Measurements from ENCODE around the gene ATP11B. TPM values are rescaled to one million over a fixed set of nuclear protein-coding genes. Genes with fewer than 3 reads are reported as not detected.

Gene ATP11B
- total and polyA plus RNA-seq, 2 of the 8 experiments (the other 6 are each of a cell fraction or from before 2014, with no cell fraction given) = 5.1 to 26.5 TPM

- Histone ChIP-seq H3K14ac (ENCODE audit: insufficient read length) (no peak overlapping the region), H3K9me3 (ENCODE audit: insufficient read depth in 2 of 2, low read depth in 1 of 2, low read length in 1 of 2) (no peaks in the 10 kb centered on the region), H2AFZ (ENCODE audit: low read length) (no peak overlapping the region), H4K8ac (ENCODE audit: extremely low read depth, insufficient read depth, low read length) (no peak overlapping the region), H3K9ac (replicated peaks in 1 of 4; ENCODE audit: extremely low read depth in 1 of 4, low read depth in 3 of 4, low read length in 3 of 4) (no peak overlapping the region), H4K20me1 (replicated peaks in 1 of 2; ENCODE audit: control insufficient read depth in 1 of 2, insufficient read depth in 2 of 2, low read length in 2 of 2) (no peaks in the 10 kb centered on the region), H2AK5ac (ENCODE audit: low read depth, low read length) (no peak overlapping the region), H3K23me2 (ENCODE audit: low read depth, low read length) (no peaks in the 10 kb centered on the region), H2BK15ac (ENCODE audit: low read length) (no peak overlapping the region), H3K56ac (replicated peaks; ENCODE audit: insufficient read length, low read depth, low read length) (no peak overlapping the region), H3K4me2 (ENCODE audit: insufficient read depth in 1 of 2, low read depth in 2 of 2, low read length in 2 of 2) (no peak overlapping the region), H2BK20ac (ENCODE audit: low read length) (no peak overlapping the region), H3K18ac (ENCODE audit: extremely low read depth, low read length) (no peak overlapping the region), H3K79me1 (ENCODE audit: low read depth, low read length) (no peaks in the 10 kb centered on the region), H3K23ac (ENCODE audit: insufficient read length) (no peak overlapping the region), H4K5ac (ENCODE audit: insufficient read length, low read depth, low read length) (no peak overlapping the region), H3K27ac (ENCODE audit: low read depth, low read length) (no peak overlapping the region), H3K36me3 (ENCODE audit: control insufficient read depth in 2 of 4, insufficient read depth in 4 of 4, low read length in 3 of 4) (no peaks in the 10 kb centered on the region), H3K4ac (replicated peaks; ENCODE audit: insufficient read length, low read depth, low read length) (no peak overlapping the region), H3K27me3 (replicated peaks in 1 of 4; ENCODE audit: control insufficient read depth in 3 of 4, extremely low read depth in 1 of 4, insufficient read depth in 3 of 4, low read length in 3 of 4) (no peaks in the 10 kb centered on the region), H2BK5ac (ENCODE audit: low read depth, low read length) (no peak overlapping the region), H3K4me3 (ENCODE audit: extremely low read depth in 1 of 4, insufficient read depth in 2 of 4, low read depth in 3 of 4, low read length in 4 of 4) (no peak overlapping the region), H2BK12ac (ENCODE audit: low read depth, low read length) (no peak overlapping the region), H3K79me2 (ENCODE audit: control insufficient read depth in 1 of 2, insufficient read depth in 2 of 2, low read length in 2 of 2) (no peaks in the 10 kb centered on the region), H2BK120ac (replicated peaks; ENCODE audit: low read depth, low read length) (no peak overlapping the region), H4K91ac (replicated peaks; ENCODE audit: insufficient read length, low read length) (no peak overlapping the region), H3K4me1 (replicated peaks in 1 of 4; ENCODE audit: control insufficient read depth in 3 of 4, insufficient read depth in 4 of 4, low read length in 3 of 4) (no peaks in the 10 kb centered on the region)
- FAIRE-seq = no peak
- no peak for DNase-seq (ENCODE audit: low read depth in 1 of 2, low spot score in 2 of 2)
- POLR2A ChIA-PET (ENCODE audit: partially characterized antibody) = no interaction called here
- CTCF ChIA-PET (ENCODE audit: partially characterized antibody) = no interaction called here
- TF ChIP-seq RNF2 (IDR thresholded peaks at IDR 0.05; ENCODE audit: borderline replicate concordance, low read depth, low read length, missing control alignments, poor library complexity, severe bottlenecking) (no peak), TBP (IDR thresholded peaks at IDR 0.05; ENCODE audit: low read depth, low read length) (no peak), EZH2 (IDR thresholded peaks at IDR 0.05; ENCODE audit: low read depth, low read length, severe bottlenecking) (no peak), GABPA (IDR thresholded peaks at IDR 0.05; ENCODE audit: borderline replicate concordance, insufficient read depth, low read length) (no peak), TAF1 (IDR thresholded peaks at IDR 0.05; ENCODE audit: low read depth, low read length) (no peak), HDAC2 (IDR thresholded peaks at IDR 0.05; ENCODE audit: borderline replicate concordance in 1 of 2, low read depth in 2 of 2, low read length in 2 of 2) (no peak), RAD21 (IDR thresholded peaks at IDR 0.05 in 1 of 2, conservative IDR thresholded peaks at IDR 0.05 in 1 of 2; ENCODE audit: low read depth in 2 of 2, low read length in 2 of 2) (no peak), CBX8 (IDR thresholded peaks at IDR 0.05; ENCODE audit: borderline replicate concordance, low read depth, low read length) (no peak), PHF8 (conservative IDR thresholded peaks at IDR 0.05; ENCODE audit: low read depth, low read length) (no peak), SP1 (IDR thresholded peaks at IDR 0.05; ENCODE audit: low read depth, low read length) (no peak), HDAC6 (IDR thresholded peaks at IDR 0.05; ENCODE audit: low read depth, low read length) (no peak), SIRT6 (IDR thresholded peaks at IDR 0.05; ENCODE audit: low read length) (no peak), EP300 (IDR thresholded peaks at IDR 0.05; ENCODE audit: borderline replicate concordance in 1 of 2, low read depth in 2 of 2, low read length in 2 of 2) (no peak), YY1 (IDR thresholded peaks at IDR 0.05; ENCODE audit: low read depth, low read length) (no peak), CREB1 (IDR thresholded peaks at IDR 0.05) (no peak), TCF12 (IDR thresholded peaks at IDR 0.05; ENCODE audit: low read depth, low read length) (no peak)
Measured at GRCh38 chr3:182855076-182855475, 61.8 kb downstream of the ATP11B start.

Measured in H1 (cell line).